Cardiac muscle cell (in vitro differentiated cells and primary cell): ENCODE data around the gene PPIC. TPM values are rescaled to one million over a fixed set of nuclear protein-coding genes. Genes with fewer than 3 reads are reported as not detected.
A peak's percentile ranks its signal among the peaks of the same experiment; 100 is the strongest.

Source experiments
- DNase-seq, 2 donors: peaks; one replicate each; pipeline versions ENCODE4 v3.0.0 to v3.0.0-alpha.2; 2010 to 2017; ENCODE audit warnings: low read depth in 1 of 2, low spot score in 1 of 2
- H3K27ac ChIP-seq: fragments of 200-600 bp; sonication (generic); 2 replicates; pipeline ENCODE4 v1.5.1; 2016
- H3K27me3 ChIP-seq: fragments of 200-600 bp; sonication (generic); 2 replicates; pipeline ENCODE4 v1.6.0; 2016; ENCODE audit warnings: control low read depth
- H3K36me3 ChIP-seq: fragments of 200-600 bp; sonication (generic); 2 replicates; pipeline ENCODE4 v1.5.1; 2016; ENCODE audit warnings: control low read depth
- H3K4me1 ChIP-seq: fragments of 200-600 bp; sonication (generic); 2 replicates; pipeline ENCODE4 v1.8.1; 2017; ENCODE audit warnings: low read depth, mild to moderate bottlenecking, mixed run types
- H3K4me3 ChIP-seq: fragments of 200-600 bp; sonication (generic); 2 replicates; pipeline ENCODE4 v1.5.1; 2016; ENCODE audit warnings: mild to moderate bottlenecking
- H3K9me3 ChIP-seq: fragments of 200-600 bp; sonication (generic); 2 replicates; pipeline ENCODE4 v1.5.1; 2017; ENCODE audit warnings: low read depth, mild to moderate bottlenecking, control low read depth
- CTCF ChIP-seq: IDR thresholded peaks from 2 replicates; pipeline ENCODE4 v1.5.1; 2012; ENCODE audit warnings: low read depth, mild to moderate bottlenecking, low read length
- polyA plus RNA-seq: library from polyadenylated mRNA; unstranded; fragments of >200 nt; fragmentation: Nextera tagmentation; extraction: Ambion mirVana; gene quantifications from 2 replicates; pipeline ENCODE4 v1.2.1, GENCODE V29; 2016
- total RNA-seq: library from RNA; depleted of rRNA; stranded (reverse); fragments of >200 nt; gene quantifications from 2 replicates; pipeline ENCODE4 v1.2.3, GENCODE V29; 2016

PPIC gene
- total and polyA plus RNA-seq, 2 experiments from 2014 or later: 118 to 293 TPM

DNA sequence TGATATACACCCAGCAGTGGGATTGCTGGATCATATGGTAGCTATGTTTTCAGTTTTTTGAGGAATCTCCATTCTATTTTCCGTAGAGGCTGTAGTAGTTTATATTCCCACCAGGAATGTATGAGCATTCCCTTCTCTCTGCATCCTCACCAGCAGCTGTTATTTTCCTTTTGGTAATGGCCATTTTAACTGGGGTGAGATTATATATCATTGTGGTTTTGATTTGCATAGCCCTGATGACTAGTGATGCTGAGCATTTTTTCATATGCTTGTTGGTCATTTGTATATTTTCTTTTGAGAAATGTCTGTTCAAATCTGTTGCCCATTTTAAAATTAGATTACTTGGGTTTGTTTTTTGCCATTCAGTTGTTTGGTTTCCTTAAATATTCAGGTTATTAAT, 11.2 kb upstream of the PPIC start:
- no peak overlapping the region for H3K4me3 ChIP-seq
- H3K4me1 ChIP-seq: peaks cover 11% of the 10 kb centered on the region
- no peak for DNase-seq
- H3K36me3 ChIP-seq: no peaks in the 10 kb centered on the region
- no peaks in the 10 kb centered on the region for H3K27me3 ChIP-seq
- peaks cover 3% of the 10 kb centered on the region for H3K9me3 ChIP-seq
- no peak overlapping the region for H3K27ac ChIP-seq
- no peak for TF ChIP-seq CTCF

GRCh38 chr5:123046222-123046621, 9.7 kb upstream of the PPIC start:
- Histone ChIP-seq H3K4me3 (no peak overlapping the region), H3K27ac (no peak overlapping the region), H3K27me3 (no peaks in the 10 kb centered on the region), H3K9me3 (peaks cover 3% of the 10 kb centered on the region), H3K4me1 (peaks cover 11% of the 10 kb centered on the region), H3K36me3 (no peaks in the 10 kb centered on the region)
- peak in 1 of 2 donors; percentile 34 for DNase-seq
- no peak for TF ChIP-seq CTCF

DNA sequence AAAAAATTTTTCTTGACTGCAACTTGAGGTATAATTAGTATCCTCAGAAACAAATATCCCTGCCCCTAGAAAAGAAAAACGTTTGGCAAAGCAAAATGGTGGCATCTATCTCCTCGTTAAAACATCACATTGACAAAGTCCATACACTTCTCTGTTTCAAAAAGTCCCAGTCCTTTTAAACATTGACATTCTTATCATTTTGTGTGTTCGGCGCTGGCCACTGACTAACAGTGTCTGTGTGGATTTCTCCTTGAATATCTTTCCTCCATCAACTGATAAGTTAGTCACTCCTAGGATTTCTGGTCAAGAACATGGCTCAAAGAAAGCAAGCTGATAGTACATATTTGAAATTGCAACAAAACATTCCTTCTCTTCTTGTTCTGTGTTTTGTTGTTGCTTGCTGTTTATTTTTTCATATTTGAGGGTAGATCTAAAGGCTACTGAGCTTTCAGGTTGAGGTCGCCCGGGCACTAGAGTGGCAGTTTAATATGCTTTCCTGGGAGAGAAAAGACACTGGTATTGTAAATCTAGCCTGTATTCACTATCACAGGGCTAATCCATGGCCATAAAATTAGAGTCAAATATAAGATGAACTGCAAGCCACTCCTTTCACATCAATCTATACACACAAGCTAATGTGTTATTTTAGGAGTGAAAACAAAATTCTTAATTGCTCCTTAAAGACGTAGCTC, 8.5 kb upstream of the PPIC start:
- Histone ChIP-seq H3K4me3 (no peak overlapping the region), H3K36me3 (no peaks in the 10 kb centered on the region), H3K27ac (no peak overlapping the region), H3K4me1 (peaks cover 11% of the 10 kb centered on the region), H3K27me3 (no peaks in the 10 kb centered on the region), H3K9me3 (peaks cover 3% of the 10 kb centered on the region)
- no peak for TF ChIP-seq CTCF
- no peak for DNase-seq

- H3K36me3 ChIP-seq: no peaks in the 10 kb centered on the region
- DNase-seq: no peak
- H3K27me3 ChIP-seq: peaks cover 4% of the 10 kb centered on the region
- H3K4me1 ChIP-seq: peaks cover 4% of the 10 kb centered on the region
- H3K27ac ChIP-seq: no peak overlapping the region
- peaks cover 3% of the 10 kb centered on the region for H3K9me3 ChIP-seq
- TF ChIP-seq CTCF: no peak
- H3K4me3 ChIP-seq: no peak overlapping the region
Measured at GRCh38 chr5:123039673-123040072, 3.1 kb upstream of the PPIC start.

GRCh38 chr5:123037104-123037418, 536 bp upstream of the PPIC start:
- Histone ChIP-seq H3K27ac (peak overlapping the region; percentile 78), H3K4me1 (peaks cover 4% of the 10 kb centered on the region), H3K36me3 (no peaks in the 10 kb centered on the region), H3K4me3 (peak overlapping the region; percentile 94), H3K27me3 (peaks cover 4% of the 10 kb centered on the region), H3K9me3 (no peaks in the 10 kb centered on the region)
- no peak for TF ChIP-seq CTCF
- DNase-seq: no peak

DNA sequence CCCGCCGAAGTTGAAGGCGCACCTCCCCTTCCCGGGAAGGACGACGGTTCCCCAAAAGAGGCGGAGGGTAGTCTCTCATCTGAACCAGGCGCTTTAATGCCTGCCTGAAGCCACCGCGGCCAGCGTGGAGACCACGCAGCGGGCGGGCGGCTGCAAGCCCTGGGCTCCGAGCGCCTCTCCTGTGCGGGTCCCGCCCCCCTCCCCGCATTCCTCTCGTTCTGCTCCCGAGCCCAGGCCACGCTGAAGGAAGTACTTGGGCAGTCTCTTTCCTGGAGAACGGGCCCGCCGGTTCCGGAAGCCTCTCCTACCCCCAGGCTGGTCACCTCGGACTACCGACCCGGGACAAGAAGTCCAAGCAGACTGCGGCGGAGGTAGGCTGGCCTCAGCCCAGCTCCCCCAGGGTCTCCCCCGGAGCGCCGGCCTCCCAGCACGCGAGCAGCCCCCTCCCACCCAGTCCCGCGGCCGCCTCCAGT, 571 bp downstream of the PPIC start:
- H3K4me3 ChIP-seq: peak overlapping the region; percentile 94
- TF ChIP-seq CTCF: peak; percentile 2
- H3K27ac ChIP-seq: peak overlapping the region; percentile 78

More for the DNA sequence above, 571 bp downstream of the PPIC start:
- H3K4me1 ChIP-seq: peaks cover 4% of the 10 kb centered on the region
- H3K36me3 ChIP-seq: no peaks in the 10 kb centered on the region
- no peaks in the 10 kb centered on the region for H3K9me3 ChIP-seq
- peaks cover 4% of the 10 kb centered on the region for H3K27me3 ChIP-seq
- DNase-seq: peak; percentile 63 to 80
